HepG2 (cell line): ENCODE measurements around the gene NELL1. TPM values are rescaled to one million over a fixed set of nuclear protein-coding genes. Genes with fewer than 3 reads are reported as not detected.
"Not testable (repeated sequence)": the region's sequence is repeated elsewhere in the genome, so short reads cannot be mapped to it uniquely, and the experiment has no call there.

ENCODE experiments used
- ATAC-seq: fragments of 200-7000 bp; cut with Tn5 transposase; 3 replicates; pipeline ENCODE4 v1.9.1; 2020; ENCODE audit warnings: mild to moderate bottlenecking, moderate library complexity
- BruUV-seq: library from RNA; stranded (reverse); fragments of 400-500 nt; replicated peaks from 2 replicates; lab custom pipeline; 2021; lab: Mats Ljungman, UMichigan
- CTCF ChIA-PET: fragments of 300-600 bp; formaldehyde crosslinking; extraction: SDS; loops from one replicate; lab custom pipeline; 2021; ENCODE audit warnings: low total read pairs, inconsistent platforms, low intra/inter-chr PET ratio; lab: Yijun Ruan, JAX
- POLR2A ChIA-PET: fragments of 350-600 bp; sonication (Branson Sonifier 250); formaldehyde crosslinking; loops from one replicate; lab custom pipeline; 2020; ENCODE audit warnings: antibody characterized with exemption, inconsistent platforms; lab: Yijun Ruan, JAX
- DNase-seq: peaks from one replicate; pipeline ENCODE4 v3.0.0-alpha.2; 2015; ENCODE audit warnings: low spot score
- FAIRE-seq: peaks from 3 replicates; lab custom pipeline; 2011; peaks lifted over from hg19 to GRCh38; lab: Jason Lieb, UNC
- H2AFZ ChIP-seq: one replicate; pipeline ENCODE4 v1.6.1; 2011; ENCODE audit warnings: low read length, inconsistent platforms
- H3K27ac ChIP-seq: fragments of 300-600 bp; 3 replicates; pipeline ENCODE4 v1.8.0; 2011; ENCODE audit warnings: mixed run types, mild to moderate bottlenecking, mixed read lengths, low read length, inconsistent platforms; ENCODE audit not compliant: insufficient read depth; ENCODE audit errors: extremely low read length
- H3K27me3 ChIP-seq, 2 experiments: fragments of 200-600 bp in 1 of 2; 2 replicates in 1 of 2; 3 replicates in 1 of 2; pipeline versions ENCODE4 v1.6.0 to v1.8.0; 2011; ENCODE audit warnings: low read length in 2 of 2, mild to moderate bottlenecking in 2 of 2, moderate library complexity in 2 of 2, inconsistent platforms in 1 of 2; ENCODE audit not compliant: insufficient read depth in 2 of 2, control insufficient read depth in 1 of 2
- H3K36me3 ChIP-seq, 2 experiments: fragments of 200-600 bp in 1 of 2; replicated peaks in 1 of 2; 2 replicates in 1 of 2; 3 replicates in 1 of 2; pipeline versions ENCODE4 v1.5.1 to v1.8.0; 2011; ENCODE audit warnings: low read length in 2 of 2, inconsistent platforms in 1 of 2; ENCODE audit not compliant: insufficient read depth in 2 of 2, control insufficient read depth in 1 of 2
- H3K4me1 ChIP-seq: 2 replicates; pipeline ENCODE4 v1.5.1; 2012; ENCODE audit warnings: low read length, inconsistent platforms; ENCODE audit not compliant: insufficient read depth
- H3K4me2 ChIP-seq: 2 replicates; pipeline ENCODE4 v1.6.0; 2011; ENCODE audit warnings: low read depth, low read length, inconsistent platforms
- H3K4me3 ChIP-seq, 3 experiments: fragments of 200-600 bp in 1 of 3; sonication (generic), shearing (Covaris generic) in 1 of 3; replicated peaks in 1 of 3; 2 replicates each; pipeline ENCODE4 v1.5.1; 2011 to 2016; ENCODE audit warnings: low read length in 3 of 3, inconsistent platforms in 2 of 3, low read depth in 2 of 3, mild to moderate bottlenecking in 2 of 3, control low read depth in 1 of 3, mixed read lengths in 1 of 3; ENCODE audit not compliant: insufficient read depth in 1 of 3
- H3K79me2 ChIP-seq: one replicate; pipeline ENCODE4 v1.6.1; 2011; ENCODE audit warnings: low read length, inconsistent platforms; ENCODE audit not compliant: insufficient read depth
- H3K9ac ChIP-seq: 2 replicates; pipeline ENCODE4 v1.6.0; 2011; ENCODE audit warnings: mild to moderate bottlenecking, low read depth, low read length, inconsistent platforms; ENCODE audit not compliant: insufficient read depth
- H3K9me3 ChIP-seq: 2 replicates; pipeline ENCODE4 v1.5.1; 2012; ENCODE audit warnings: mild to moderate bottlenecking, low read length
- H4K20me1 ChIP-seq: 2 replicates; pipeline ENCODE4 v1.6.0; 2011; ENCODE audit warnings: inconsistent platforms, mild to moderate bottlenecking, low read length, moderate library complexity; ENCODE audit not compliant: insufficient read depth
- CAMTA2 ChIP-seq: sonication (generic); formaldehyde crosslinking; IDR thresholded peaks from 2 replicates; pipeline ENCODE4 v1.4.0; 2020; ENCODE audit warnings: mild to moderate bottlenecking, missing genetic modification reagents, borderline replicate concordance
- HDAC1 ChIP-seq: sonication (generic); formaldehyde crosslinking; IDR thresholded peaks from 2 replicates; pipeline ENCODE4 v1.5.1; 2020; ENCODE audit warnings: mild to moderate bottlenecking, missing genetic modification reagents
- HMG20A ChIP-seq: IDR thresholded peaks from 2 replicates; pipeline ENCODE4 v1.6.1; 2016; ENCODE audit warnings: borderline replicate concordance
- KDM5B ChIP-seq: sonication (generic); formaldehyde crosslinking; IDR thresholded peaks from 2 replicates; pipeline ENCODE4 v1.4.0; 2020; ENCODE audit warnings: missing genetic modification reagents, mild to moderate bottlenecking, borderline replicate concordance
- POLR2G ChIP-seq: fragments of 200-400 bp; formaldehyde crosslinking; IDR thresholded peaks from 2 replicates; pipeline ENCODE4 v1.6.1; 2018; ENCODE audit warnings: mild to moderate bottlenecking, low read depth, low read length, moderate library complexity
- TGIF2 ChIP-seq: IDR thresholded peaks from 2 replicates; pipeline ENCODE4 v1.6.1; 2016; ENCODE audit warnings: control low read depth, missing compliant biosample characterization
- ZNF510 ChIP-seq: sonication (generic); formaldehyde crosslinking; IDR thresholded peaks from 2 replicates; pipeline ENCODE4 v1.4.0; 2020; ENCODE audit warnings: low read depth, mild to moderate bottlenecking, missing genetic modification reagents
- ZNF644 ChIP-seq: IDR thresholded peaks from 2 replicates; pipeline ENCODE4 v1.6.1; 2016; ENCODE audit warnings: low read depth
- ZNF768 ChIP-seq: sonication (generic); formaldehyde crosslinking; IDR thresholded peaks from 2 replicates; pipeline ENCODE4 v1.4.0; 2020; ENCODE audit warnings: missing genetic modification reagents
- ZNF772 ChIP-seq: sonication (generic); formaldehyde crosslinking; IDR thresholded peaks from 2 replicates; pipeline ENCODE4 v1.5.0; 2020; ENCODE audit warnings: mild to moderate bottlenecking, missing genetic modification reagents
- ZNF776 ChIP-seq: sonication (generic); formaldehyde crosslinking; IDR thresholded peaks from 2 replicates; pipeline ENCODE4 v1.4.0; 2020; ENCODE audit warnings: mild to moderate bottlenecking, missing genetic modification reagents
- WGBS: methylation state at CpG from one replicate; pipeline ENCODE4 v1.1.6; 2017; ENCODE audit warnings: low lambda C conversion rate; 5-methylcytosine and 5-hydroxymethylcytosine counted together
- in situ Hi-C: cut with HindIII; loops from 2 replicates; pipeline ENCODE4 v1.10.0; 2017; ENCODE audit warnings: low pct_unique_long_range_greater_than_20kb; ENCODE audit not compliant: extremely low pct_ligation_motif_present
- intact Hi-C: fragments of 100-400 bp; cut with micrococcal nuclease; formaldehyde crosslinking; loops from one replicate; pipeline ENCODE4 v1.10.0; 2022; ENCODE audit not compliant: unreplicated experiment
- polyA plus RNA-seq, 8 experiments: library from polyadenylated mRNA; depleted of rRNA in 3 of 8; stranded (reverse) in 7 of 8; unstranded in 1 of 8; fragments of >200 nt; fragmentation: Illumina TruSeq in 4 of 8; extraction: Trizol in 4 of 8; gene quantifications; 2 replicates each; pipeline versions ENCODE4 v1.2.1 to v1.2.3, GENCODE V29; 2011 to 2016; ENCODE audit warnings: low read depth in 4 of 8, missing spikeins in 1 of 8, mixed read lengths in 1 of 8; ENCODE audit not compliant: insufficient read depth in 1 of 8
- total RNA-seq, 5 experiments: library from RNA; depleted of rRNA; stranded (reverse); fragments of >200 nt; fragmentation: Illumina TruSeq; extraction: Trizol; gene quantifications; 2 replicates each; pipeline ENCODE4 v1.2.3, GENCODE V29; 2016; ENCODE audit warnings: low read depth in 1 of 5
- TF ChIP-seq, protein P1 (sequence below): sonication (generic); formaldehyde crosslinking; IDR thresholded peaks from 2 replicates; pipeline ENCODE4 v1.8.0; 2023; ENCODE audit warnings: mild to moderate bottlenecking, missing genetic modification reagents
- TF ChIP-seq, protein P2 (sequence below): sonication (generic); formaldehyde crosslinking; IDR thresholded peaks from 2 replicates; pipeline ENCODE4 v1.5.1; 2020; ENCODE audit warnings: missing genetic modification reagents, mild to moderate bottlenecking, borderline replicate concordance
- TF ChIP-seq, protein P3 (sequence below): sonication (generic); formaldehyde crosslinking; IDR thresholded peaks from 2 replicates; pipeline ENCODE4 v1.4.0; 2020; ENCODE audit warnings: missing genetic modification reagents

The NELL1 gene
- total and polyA plus RNA-seq, 2 of the 13 experiments (the other 11 are each of a cell fraction or from before 2014, with no cell fraction given), result not detected

DNA sequence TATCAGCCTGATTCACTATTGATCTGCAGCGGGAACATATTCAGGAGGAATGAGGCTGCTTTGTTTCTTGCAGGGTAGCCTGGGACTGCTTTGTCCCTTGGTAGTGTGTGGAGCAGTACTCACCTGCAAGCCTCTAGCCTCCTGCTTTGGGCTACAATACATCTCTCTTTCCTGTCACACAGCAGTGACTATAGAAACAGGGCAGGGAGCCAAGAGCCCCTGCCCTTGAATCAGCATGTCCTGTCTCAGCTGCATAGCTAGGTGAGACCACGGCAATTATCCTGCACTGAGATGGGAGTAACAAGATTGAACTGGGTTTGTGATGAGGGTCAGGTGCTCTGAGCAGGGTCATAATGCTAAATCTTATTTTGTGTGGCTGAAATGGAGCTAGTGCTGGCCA is 191.9 kb downstream of the NELL1 start:
- no peak for FAIRE-seq
- intact Hi-C loops (no loop called here), in situ Hi-C loops (no loop called here)
- no peaks in the 10 kb centered on the region; a peak in 1 of 5 replicates for H3K27me3 ChIP-seq
- H3K4me1 ChIP-seq, result no peaks in the 10 kb centered on the region
- ATAC-seq, result no peak
- POLR2A ChIA-PET, result no interaction called here
- H3K4me3 ChIP-seq, result no peak overlapping the region
- H3K79me2 ChIP-seq, result no peaks in the 10 kb centered on the region
- DNase-seq, result no peak
- no peaks in the 10 kb centered on the region for H3K36me3 ChIP-seq
- CTCF ChIA-PET, result no interaction called here
- no peak overlapping the region for H3K9ac ChIP-seq
- TF ChIP-seq ZNF768 (CRISPR knock-in tag) (no peak), KDM5B (CRISPR knock-in tag) (no peak), ZNF510 (CRISPR knock-in tag) (no peak), POLR2G (no peak), CAMTA2 (CRISPR knock-in tag) (no peak), ZNF776 (CRISPR knock-in tag) (no peak), ZNF772 (no peak), HDAC1 (CRISPR knock-in tag) (no peak), TGIF2 (no peak), ZNF644 (no peak), HMG20A (no peak)
- TF ChIP-seq, protein P1, sequence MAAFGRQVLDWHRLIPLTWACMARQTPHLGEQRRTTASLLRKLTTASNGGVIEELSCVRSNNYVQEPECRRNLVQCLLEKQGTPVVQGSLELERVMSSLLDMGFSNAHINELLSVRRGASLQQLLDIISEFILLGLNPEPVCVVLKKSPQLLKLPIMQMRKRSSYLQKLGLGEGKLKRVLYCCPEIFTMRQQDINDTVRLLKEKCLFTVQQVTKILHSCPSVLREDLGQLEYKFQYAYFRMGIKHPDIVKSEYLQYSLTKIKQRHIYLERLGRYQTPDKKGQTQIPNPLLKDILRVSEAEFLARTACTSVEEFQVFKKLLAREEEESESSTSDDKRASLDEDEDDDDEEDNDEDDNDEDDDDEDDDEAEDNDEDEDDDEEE (CRISPR knock-in tag), result no peak
- TF ChIP-seq, protein P2, sequence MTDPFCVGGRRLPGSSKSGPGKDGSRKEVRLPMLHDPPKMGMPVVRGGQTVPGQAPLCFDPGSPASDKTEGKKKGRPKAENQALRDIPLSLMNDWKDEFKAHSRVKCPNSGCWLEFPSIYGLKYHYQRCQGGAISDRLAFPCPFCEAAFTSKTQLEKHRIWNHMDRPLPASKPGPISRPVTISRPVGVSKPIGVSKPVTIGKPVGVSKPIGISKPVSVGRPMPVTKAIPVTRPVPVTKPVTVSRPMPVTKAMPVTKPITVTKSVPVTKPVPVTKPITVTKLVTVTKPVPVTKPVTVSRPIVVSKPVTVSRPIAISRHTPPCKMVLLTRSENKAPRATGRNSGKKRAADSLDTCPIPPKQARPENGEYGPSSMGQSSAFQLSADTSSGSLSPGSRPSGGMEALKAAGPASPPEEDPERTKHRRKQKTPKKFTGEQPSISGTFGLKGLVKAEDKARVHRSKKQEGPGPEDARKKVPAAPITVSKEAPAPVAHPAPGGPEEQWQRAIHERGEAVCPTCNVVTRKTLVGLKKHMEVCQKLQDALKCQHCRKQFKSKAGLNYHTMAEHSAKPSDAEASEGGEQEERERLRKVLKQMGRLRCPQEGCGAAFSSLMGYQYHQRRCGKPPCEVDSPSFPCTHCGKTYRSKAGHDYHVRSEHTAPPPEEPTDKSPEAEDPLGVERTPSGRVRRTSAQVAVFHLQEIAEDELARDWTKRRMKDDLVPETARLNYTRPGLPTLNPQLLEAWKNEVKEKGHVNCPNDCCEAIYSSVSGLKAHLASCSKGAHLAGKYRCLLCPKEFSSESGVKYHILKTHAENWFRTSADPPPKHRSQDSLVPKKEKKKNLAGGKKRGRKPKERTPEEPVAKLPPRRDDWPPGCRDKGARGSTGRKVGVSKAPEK, result no peak
- TF ChIP-seq, protein P3, sequence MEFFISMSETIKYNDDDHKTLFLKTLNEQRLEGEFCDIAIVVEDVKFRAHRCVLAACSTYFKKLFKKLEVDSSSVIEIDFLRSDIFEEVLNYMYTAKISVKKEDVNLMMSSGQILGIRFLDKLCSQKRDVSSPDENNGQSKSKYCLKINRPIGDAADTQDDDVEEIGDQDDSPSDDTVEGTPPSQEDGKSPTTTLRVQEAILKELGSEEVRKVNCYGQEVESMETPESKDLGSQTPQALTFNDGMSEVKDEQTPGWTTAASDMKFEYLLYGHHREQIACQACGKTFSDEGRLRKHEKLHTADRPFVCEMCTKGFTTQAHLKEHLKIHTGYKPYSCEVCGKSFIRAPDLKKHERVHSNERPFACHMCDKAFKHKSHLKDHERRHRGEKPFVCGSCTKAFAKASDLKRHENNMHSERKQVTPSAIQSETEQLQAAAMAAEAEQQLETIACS (CRISPR knock-in tag), result no peak
- no TSS peak for BruUV-seq
- no peak overlapping the region for H3K4me2 ChIP-seq
- no peak overlapping the region for H3K27ac ChIP-seq
- WGBS, result 7% methylated on average over 2 of the region's 2 CpGs
- no peak overlapping the region for H2AFZ ChIP-seq
- no peaks in the 10 kb centered on the region for H3K9me3 ChIP-seq
- no peaks in the 10 kb centered on the region for H4K20me1 ChIP-seq

DNA sequence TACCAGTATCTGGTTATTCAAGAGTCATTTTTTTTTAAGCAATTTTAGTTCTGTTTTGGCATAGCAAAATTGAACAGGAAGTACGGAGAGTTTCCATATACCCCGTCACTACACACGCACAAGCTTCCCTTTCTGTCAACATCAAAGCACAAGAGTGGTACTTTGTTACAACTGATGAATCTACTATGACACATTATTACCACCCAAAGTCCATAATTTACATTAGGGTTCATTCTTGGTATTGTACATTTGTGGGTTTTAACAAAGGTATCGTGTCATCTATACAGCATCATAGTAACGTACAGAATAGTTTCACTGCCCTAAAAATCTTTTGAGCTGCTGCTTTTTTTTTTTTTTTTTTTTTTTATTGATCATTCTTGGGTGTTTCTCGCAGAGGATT is 192.9 kb downstream of the NELL1 start:
- H3K4me1 ChIP-seq, H3K9me3 ChIP-seq, H3K4me2 ChIP-seq, H2AFZ ChIP-seq, H3K27me3 ChIP-seq, H3K4me3 ChIP-seq, CTCF ChIA-PET, DNase-seq, intact Hi-C loops, H3K9ac ChIP-seq, H3K36me3 ChIP-seq, H3K79me2 ChIP-seq, H4K20me1 ChIP-seq, in situ Hi-C loops, FAIRE-seq, POLR2A ChIA-PET, BruUV-seq, ATAC-seq, H3K27ac ChIP-seq: not testable (repeated sequence)
- WGBS, result 31% methylated on average over 6 of the region's 6 CpGs
